NCI-H1694 treated with DMSO at 0.1 percent for 48 hours (cell line): ENCODE data around the gene TBC1D22A.
A peak's percentile ranks its signal among the peaks of the same experiment; 100 is the strongest.

Experiments used
- DNase-seq: peaks from one replicate; lab custom pipeline; 2025; lab: John Stamatoyannopoulos, UW

TBC1D22A gene

DNA sequence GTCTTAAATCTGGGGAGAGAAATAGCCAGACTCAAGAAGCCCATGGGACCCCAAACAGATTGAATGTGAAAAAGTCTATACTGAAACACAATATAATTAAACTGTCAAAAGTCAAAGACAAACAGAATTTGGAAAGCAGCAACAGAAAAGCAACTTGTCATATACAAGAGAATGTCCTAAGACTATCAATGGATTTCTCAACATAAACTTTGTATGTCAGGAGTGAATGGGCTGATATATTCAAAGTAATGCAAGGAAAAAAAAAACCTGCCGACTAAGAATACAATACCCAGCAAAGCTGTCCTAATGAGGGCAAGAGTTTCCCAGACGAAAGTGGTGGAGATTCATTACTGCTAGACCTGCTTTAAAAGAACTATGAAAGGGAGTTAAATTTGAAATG lies 73.2 kb downstream of the TBC1D22A start:
- DNase-seq: no peak

DNA sequence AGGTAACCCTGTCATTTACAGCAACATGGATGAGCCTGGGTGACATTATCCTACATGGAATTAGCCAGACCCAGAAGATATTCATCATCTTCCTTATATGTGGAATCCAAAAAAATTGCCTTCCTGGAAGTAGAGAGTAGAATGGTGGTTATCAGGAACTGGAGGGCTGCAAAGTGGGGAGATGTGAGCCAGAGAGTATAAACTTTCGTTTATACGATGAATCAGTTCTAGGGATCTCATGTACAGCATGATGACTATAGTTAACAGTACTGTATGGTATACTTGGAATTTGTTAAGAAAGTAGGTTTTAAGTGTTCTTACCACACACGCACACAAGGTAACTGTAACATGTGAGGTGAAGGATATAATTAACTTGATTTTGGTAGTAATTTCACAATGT lies 79.1 kb downstream of the TBC1D22A start:
- DNase-seq: no peak

DNA sequence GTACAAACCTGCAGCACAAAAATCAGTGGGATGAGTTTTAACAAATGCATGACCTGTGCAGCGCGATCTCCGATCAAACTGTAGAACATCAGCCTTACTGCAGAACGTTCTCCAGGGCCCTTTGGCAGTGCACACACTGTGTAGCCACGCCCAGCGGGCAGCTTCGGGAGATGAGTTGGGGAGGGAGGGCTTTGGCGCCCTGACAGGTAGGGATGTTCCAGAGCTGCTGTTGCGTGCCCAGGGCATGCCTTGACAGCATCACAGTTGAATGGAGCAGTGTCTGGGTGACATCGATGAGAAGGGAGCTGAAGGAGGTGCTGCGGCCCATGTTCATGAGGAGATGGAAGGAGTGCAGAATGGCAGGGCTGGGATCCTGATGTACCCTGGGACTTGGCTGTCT lies 80.2 kb downstream of the TBC1D22A start:
- peak; percentile 94 for DNase-seq

DNA sequence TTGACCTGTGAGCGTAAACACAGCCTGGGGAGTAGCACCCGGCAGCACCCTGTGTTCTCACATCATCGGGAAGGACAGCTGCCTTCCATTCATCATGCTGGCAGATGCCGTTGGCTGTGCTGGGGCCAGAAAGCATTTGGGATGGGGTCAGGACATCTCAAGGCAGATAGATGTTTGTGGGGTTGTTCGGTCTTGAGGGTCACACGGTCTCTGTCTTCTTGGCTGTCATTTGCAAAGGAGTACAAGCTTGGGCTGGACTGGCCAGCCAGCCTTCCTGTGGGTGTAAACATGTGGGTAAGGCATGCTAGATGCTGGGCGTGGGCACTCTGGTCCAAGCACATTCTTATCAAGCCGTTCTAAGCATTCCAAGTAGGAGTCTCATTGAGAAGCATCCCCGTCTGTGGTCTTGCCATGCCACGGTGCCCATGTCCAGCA lies 81.4 kb downstream of the TBC1D22A start:
- DNase-seq: no peak

DNA sequence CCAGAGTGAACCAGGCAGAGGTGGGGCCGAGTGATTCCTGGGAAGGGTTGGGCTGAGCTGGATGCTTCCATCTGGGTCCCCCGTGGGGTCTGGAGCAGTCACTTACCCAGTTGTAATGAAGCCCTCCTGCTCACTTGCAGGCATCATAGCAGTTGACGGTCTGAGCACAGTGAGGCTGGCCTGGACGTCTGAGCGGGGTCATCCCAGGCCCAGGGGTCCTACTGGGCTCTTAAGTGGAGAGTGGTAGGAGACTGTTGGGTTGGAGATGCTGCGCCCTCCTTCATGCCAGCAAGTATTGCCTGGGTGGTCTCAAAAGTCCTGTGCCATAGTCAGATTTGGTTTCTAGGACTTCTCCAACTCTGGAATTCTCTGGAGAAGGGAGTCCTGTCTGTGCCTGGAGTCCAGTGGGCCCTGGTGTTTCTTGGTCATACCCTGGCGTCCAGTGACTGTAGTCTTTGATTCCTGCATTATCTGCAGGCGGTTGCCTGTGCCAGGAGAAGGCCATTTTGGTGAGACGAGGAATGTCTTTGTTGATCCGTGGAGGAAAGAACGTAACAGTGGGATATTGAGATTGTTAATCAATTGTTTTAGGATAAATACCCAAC lies 82.3 kb downstream of the TBC1D22A start:
- no peak for DNase-seq

DNA sequence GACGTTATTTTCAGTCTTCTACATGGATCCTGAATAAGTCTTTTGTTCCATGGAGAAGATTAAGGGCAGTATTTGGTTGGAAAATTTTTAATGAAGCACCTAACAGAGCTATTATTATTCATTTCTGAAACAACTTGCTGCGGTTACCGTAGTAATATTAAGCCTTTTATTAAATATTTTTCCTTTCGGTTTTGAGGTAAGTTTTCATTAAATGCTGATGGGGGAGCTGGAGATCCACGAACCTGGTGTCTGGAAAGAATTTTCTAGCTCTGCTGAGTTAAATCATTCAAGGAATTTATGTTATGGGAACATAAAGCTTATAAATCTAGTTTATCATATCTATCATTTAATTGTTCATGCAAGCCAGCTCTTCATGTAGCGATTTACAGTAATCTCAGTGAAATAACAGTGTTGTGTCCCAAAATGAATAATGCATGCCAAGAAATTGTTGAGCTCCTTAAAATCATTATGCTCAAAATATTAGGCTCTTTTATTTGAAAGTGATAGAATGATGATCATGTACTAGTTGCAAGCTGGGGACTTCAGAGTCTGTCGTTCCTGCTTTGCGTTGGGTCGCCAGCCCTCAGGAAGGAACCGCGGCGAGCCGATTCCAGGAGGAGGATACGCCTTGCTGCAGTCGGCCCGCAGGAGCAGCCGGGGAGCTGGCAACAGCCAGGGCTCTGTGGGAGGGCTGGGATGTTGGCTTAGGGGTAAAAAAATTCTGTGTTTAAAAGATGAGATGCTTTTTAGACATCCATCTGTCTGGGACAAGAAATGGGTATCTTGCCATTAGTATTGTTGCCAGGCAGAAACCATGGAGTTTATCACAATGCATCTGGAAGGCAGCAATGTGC lies 83.1 kb downstream of the TBC1D22A start:
- DNase-seq: peak; percentile 67

DNA sequence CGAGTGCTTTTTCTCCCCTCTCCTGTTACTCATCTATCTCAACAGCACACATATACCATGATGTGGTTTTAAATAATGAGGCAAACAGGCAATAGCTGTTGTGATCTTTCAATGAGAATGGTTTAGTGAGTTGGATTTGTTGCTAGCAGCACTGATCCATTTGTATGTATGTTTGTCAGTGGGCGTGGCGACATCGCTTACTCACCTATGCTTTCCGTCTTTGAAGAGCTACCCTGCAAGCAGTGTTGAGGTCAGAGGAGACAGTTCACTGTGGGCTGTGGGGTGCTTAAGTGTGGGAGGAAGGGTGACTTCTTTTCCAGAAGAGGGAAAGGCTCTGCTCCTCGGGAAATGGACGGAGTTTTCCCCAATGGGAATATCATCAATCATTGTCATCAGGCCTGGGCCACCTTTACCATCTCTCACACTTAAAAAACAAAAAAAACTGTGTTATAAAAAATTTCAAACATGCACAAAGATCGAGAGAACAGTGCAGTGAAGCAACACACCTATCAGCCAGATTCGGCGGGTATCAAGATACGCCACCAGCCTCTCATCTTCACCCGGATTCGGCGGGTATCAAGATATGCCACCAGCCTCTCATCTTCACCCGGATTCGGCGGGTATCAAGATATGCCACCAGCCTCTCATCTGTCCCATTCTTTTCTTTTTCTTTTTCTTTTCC lies 83.8 kb downstream of the TBC1D22A start:
- no peak for DNase-seq

DNA sequence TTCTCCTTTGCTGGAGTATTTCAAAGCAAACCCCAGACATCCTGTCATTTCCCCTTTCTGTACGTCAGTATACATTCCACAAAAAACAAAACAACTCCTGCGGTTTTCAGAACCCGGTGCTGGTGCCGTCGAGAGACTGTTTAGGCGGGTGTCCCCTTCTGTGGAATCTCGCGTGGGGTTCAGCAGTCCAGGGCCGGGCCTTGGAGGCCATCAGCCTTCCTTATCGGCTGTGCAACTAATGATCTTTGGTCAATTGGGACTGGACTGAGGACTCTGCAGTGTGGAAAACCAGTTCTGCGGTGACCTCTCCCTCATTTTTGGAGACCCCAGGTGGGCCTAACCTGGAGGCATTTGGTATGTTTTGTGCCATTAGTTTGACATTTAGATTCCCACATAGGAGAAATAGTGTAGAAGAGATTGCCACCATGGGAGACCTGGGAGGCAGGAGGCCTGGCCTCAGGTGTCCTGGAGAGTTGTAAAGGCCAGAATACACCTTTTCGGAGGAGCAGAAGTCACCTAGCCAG lies 84.4 kb downstream of the TBC1D22A start:
- no peak for DNase-seq

DNA sequence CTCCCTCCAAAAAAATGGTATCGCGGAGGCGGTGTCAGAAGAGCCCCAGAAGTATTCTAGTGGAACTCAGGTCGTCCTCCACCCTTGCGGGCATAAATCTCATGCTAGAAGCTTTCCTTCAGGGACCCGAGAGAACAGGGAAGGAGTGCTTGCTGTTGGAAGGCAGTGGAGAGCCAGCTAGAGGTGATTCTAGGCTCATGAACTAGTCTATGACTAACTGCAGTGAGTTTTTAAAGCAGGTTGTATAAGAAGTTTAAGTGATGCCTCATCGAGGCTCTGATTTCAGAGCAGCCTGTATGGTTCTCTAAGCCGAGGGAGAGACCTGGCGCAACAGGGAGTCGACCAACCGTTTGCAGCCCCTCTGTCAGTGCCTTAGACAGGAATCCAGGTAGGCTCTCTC lies 85.7 kb downstream of the TBC1D22A start:
- no peak for DNase-seq

DNA sequence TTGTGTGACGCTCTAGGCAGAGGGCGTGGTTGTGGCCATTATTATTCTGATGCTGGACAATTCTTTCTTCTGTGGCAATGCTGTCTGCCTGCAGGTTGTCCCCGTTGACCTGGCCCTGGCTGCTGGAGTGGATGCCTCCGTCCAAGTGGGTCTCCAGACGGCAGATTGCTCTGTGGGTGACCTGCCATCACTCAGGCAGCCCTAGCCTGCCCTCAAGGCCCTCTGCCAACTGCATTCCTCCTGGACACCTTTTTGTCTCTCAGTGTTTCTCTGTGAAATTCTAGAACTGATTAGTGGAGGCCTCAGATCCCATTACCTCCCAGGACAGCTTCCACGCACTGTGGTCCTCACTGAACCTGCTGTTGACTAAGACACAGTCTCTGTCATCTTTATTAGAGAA lies 86.7 kb downstream of the TBC1D22A start:
- DNase-seq: no peak

DNA sequence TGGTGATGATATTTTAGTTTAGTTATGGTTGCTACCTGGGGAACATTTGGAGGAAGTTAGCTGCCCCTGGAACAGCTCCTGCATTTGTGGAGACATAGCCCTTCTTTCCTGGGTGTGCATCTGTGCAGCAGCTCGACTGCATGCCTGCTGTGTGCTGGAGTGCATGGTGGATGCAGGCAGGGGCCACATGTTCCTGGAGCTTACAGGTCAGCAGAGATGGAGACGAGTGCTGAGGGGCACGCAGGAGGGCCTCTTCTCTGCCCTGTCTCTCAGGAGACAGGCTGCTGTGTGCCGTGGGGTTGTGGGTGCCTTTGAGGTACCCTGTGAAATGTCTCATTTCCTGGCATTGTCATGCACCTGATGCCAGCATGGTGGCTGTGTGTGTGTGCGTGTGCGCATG lies 87.5 kb downstream of the TBC1D22A start:
- no peak for DNase-seq

DNA sequence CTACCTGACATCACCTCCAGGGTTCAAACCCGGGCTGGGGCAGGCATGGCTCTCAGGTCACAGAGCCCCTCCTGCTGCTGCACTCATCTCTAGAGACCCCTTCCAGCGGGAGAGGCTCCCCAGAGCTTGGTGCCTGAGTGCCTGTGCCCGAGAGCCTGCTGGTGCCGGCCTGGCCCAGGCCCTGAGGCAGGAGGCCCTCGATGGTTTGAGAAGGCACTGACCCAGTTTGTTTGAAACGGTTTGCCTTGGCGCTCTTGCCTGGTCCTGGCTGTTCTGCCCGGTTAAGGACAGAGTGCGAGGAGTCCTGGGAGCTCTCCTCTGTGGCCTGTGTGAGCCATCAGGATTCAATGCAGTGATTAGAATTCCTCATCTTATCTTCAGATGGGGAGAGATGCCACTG lies 88.9 kb downstream of the TBC1D22A start:
- DNase-seq: no peak

DNA sequence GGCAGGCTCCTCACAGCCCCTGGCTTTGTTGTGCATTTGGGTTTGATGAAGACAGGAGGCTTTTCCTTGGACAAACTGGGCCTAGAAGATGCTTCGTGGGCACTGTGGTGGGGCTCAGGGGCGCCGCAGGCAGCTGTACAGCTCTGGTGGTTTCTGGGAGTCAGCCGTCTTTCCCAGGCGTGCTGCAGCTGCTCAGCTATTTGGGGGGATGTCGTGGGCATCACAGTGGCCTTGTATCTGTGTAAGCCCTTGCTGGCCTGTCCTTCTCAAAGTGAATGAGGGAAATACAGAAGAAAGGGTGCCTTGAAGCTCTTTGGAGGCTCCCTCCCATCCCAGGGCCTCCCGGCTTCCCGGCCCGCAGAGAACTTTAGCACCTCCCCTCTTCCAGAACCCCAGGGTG lies 89.5 kb downstream of the TBC1D22A start:
- no peak for DNase-seq

DNA sequence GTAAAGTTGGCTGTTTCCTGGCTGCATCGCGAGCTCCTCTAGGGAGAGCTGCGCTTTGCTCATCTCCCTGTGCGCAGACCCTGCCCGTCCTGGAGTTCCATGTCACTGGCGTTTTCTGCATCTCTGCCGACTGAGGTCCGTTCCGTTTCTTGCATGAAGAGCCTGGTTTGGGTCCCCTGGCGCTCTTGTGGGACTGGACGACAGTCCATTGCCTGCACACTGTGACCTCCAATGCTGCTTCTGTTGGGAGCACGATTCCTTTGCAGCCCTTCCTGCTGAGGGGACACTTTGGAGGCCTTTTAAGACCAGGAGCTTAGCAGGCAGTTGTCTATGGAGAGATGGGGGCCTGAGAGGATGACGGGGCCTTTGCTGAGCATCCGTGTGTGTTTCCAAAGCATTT lies 90.3 kb downstream of the TBC1D22A start:
- no peak for DNase-seq

DNA sequence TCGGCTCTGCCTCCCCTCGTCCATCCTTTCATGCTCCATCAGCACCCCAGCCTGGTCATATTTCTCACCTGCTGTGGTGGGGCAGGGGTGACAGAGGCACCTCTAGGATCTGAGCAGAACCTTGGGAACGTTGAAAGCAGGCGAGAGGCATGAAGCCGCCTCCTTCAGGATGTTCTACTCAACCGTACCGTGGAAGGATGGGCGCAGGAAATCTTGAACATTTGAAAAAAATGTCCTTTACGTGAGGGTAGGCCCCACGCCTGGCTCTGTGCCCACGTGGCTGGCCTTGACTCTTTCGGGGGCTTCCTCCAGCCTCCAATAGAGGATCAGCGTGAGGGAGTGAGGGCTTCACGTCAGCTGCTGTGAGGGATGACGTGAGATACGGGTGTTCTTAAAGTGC lies 90.7 kb downstream of the TBC1D22A start:
- DNase-seq: no peak

DNA sequence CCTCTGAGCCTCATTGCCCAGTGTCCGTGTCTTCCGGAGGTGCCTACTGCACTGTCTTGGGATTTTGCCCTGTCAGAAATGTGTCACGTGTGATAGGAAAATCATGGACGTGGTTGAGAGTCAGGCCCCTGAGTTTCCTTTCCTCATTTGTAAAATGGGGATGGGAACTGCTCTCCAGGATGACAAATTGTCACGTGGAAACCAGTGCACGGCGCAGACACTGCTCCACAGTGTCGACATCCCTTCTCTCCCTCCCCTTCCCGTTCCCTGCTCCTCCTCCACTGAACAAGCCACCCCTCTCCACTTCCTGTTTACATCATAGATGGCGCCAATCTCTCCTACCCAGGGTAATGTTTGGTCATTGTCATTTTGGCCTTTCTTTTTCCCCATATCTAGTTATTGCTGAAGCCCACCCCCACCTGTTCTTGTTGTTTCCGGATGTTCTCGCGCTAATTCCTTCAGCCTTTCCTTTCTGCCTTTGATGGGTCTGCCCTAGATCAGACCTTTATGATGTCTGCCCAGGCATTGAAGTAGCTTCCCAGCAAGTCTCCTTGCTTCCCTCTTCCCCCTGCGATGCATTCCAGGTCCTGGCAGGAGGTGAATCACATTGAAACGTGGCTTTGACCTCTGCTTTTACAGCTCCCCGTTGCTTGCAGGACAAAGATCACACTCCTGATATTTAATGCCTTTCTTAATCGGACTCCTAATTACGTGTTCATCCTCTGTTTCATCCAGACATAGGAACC lies 91.8 kb downstream of the TBC1D22A start:
- DNase-seq: no peak

DNA sequence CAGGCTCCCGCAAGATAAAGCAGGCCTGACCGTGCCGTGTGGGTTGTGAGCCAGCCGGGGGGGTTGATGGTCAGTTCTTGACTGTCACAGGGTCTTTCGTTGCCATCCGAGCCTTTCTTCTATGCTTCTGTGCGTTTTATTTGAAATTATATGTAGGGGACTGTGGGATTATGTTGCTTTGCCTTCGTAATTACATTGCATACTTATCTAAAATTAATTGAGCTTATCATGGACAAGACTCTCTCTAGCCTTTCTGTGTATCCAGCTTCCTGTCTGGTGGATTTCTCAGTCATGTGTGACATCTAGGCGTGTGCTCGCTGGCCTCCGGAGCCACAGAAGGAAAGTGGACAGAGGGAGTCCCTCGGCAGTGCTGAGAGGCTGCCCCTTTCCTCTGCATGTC lies 93.2 kb downstream of the TBC1D22A start:
- DNase-seq: no peak

DNA sequence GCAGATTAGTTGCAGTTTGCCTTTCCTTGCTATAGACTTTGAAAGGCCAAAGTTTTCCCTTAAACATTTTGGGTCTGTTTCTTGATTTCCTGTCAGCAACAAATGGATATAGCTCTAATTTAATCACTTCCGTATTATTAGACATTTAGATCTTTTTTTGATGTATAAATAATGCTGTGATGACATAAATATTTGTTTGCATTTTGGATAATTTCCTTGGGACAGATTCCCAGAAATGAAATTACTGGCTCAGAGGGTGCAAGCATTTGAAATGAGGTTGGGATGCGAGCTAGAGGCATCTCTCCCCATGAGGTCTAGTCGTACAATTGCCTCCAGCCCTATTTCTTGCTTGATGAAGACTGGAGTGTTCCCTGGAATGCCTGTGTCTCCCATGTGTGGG lies 94.2 kb downstream of the TBC1D22A start:
- no peak for DNase-seq

DNA sequence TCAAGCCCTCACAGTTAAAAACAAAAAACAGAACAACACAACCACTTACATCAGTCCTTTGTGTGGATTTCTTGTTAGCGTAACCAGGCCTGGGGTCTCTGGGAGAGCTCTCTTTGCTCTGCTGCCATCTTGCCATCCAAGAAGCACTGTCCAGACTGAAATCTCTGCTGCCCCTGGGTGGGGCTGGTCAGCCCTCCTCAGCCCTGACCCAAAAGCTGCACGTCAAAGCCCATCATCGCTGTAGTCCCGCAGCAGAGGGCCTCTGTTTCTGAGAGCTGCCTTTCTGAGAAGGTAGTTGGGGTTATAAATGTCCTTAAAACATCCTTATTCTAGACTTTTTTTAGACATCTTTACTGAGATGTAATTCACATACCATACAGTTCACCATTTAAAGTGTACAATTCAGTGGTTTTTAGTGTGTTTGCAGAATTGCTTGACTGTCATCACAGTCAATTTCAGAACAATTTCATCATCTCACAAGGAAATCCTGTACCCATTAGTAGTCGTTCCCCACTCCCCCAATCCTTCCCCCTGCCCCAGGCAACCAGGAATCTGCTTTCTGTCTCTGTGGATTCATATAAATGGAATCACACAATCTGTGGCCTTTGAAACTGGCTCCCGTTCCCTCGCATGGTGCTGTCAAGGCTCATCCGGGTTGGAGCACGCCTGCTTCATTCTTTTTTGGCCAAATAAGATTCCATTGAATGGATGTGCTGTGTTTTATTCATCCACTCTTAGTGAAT lies 94.9 kb downstream of the TBC1D22A start:
- DNase-seq: no peak

DNA sequence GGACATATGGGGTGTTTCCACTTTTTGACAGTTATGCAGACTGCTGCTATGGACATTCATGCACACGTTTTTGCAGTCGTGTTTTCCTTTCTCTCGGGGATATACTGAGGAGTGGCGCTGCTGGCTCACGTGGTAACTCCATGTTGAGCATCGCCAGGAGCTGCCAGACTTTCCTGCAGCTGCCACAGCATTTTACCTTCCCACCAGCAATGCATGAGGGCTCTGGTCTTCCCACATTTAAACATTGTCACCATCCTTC lies 95.4 kb downstream of the TBC1D22A start:
- no peak for DNase-seq

DNA sequence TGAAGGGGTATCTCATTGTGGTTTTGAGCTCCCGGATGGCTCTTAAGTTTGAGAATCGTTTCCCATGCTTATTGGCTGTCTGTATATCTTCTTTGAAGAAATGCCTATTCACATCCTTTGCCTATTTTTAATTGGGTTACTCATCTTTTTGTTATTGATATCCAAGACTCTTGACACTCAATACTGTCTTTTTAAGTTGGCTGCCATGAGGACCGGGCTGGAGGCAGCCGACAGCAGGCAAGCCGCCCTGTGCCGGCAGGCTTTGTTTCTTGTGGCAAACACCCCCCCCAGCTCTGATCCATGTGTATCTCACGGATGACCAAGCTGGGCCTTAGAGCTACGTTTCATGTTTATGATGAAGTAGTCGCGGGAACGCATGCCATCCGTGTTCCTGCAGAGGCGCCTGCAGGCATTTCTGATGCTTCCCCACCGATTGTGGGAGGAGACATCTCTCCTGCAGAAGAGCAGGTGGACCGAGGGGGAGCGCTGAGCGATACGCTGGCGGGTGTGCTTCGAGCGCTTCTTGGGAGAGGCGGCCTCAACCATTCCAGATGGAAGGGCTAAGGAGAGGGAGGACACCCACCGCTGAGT lies 95.8 kb downstream of the TBC1D22A start:
- no peak for DNase-seq
